H1 (cell line): ENCODE results near the gene DACT3. TPM values are rescaled to one million over a fixed set of nuclear protein-coding genes. Genes with fewer than 3 reads are reported as not detected.
A peak's percentile ranks its signal among the peaks of the same experiment; 100 is the strongest.

Source experiments
- POLR2A ChIP-seq, 2 experiments: IDR thresholded peaks; 1 replicate in 1 of 2; 2 replicates in 1 of 2; pipeline ENCODE4 v1.6.1; 2011; ENCODE audit warnings: low read depth in 2 of 2, low read length in 2 of 2, mild to moderate bottlenecking in 2 of 2; ENCODE audit errors: control extremely low read depth in 1 of 2
- TEAD4 ChIP-seq: IDR thresholded peaks from 2 replicates; pipeline ENCODE4 v1.6.1; 2012; ENCODE audit warnings: low read depth, low read length, inconsistent platforms, mixed read lengths
- polyA plus RNA-seq, 7 experiments: library from polyadenylated mRNA; depleted of rRNA in 3 of 7; stranded (reverse) in 5 of 7; unstranded in 2 of 7; fragments of >200 nt in 5 of 7; fragments of 200-250 nt in 2 of 7; gene quantifications; 1 replicate in 5 of 7; 2 replicates in 1 of 7; 4 replicates in 1 of 7; pipeline versions ENCODE4 v1.2.1 to v1.2.3, GENCODE V29; 2011 to 2013; ENCODE audit warnings: missing spikeins in 2 of 7, mixed read lengths in 2 of 7
- total RNA-seq: library from RNA; stranded (reverse); fragmentation: NEBNext Ultra II Directional; extraction: Animal tissue kit (Norgen Biotek cat#: 25700); gene quantifications from 2 replicates; pipeline ENCODE4 v1.2.1, GENCODE V29; 2021

The DACT3 gene
- total and polyA plus RNA-seq, 2 of the 8 experiments (the other 6 are each of a cell fraction or from before 2014, with no cell fraction given) = 1.8 to 2.0 TPM

- TF ChIP-seq TEAD4 = 0 out of 2 replicates have a peak, but pooled peaks have one; percentile 20
- TF ChIP-seq POLR2A (IDR thresholded peaks at IDR 0.05; ENCODE audit: control extremely low read depth in 1 of 2, low read depth in 2 of 2, low read length in 2 of 2) = no peak
These were observed 36.4 kb upstream of the DACT3 start (continued) for GRCh38 chr19:46697204-46697960.
